G401.6 (cell line): ENCODE data around the gene CCNE1.
A peak's percentile ranks its signal among the peaks of the same experiment; 100 is the strongest.

Experiments
- FAIRE-seq: peaks from 2 replicates; lab custom pipeline; 2012; peaks lifted over from hg19 to GRCh38; lab: Jason Lieb, UNC

Gene CCNE1

GRCh38 chr19:29811125-29812079, at the start of gene CCNE1:
TSS of gene CCNE1 (plus strand) at chr19:29811991. CDS start at chr19:29812556, 565 bp downstream.
- no peak for FAIRE-seq

DNA sequence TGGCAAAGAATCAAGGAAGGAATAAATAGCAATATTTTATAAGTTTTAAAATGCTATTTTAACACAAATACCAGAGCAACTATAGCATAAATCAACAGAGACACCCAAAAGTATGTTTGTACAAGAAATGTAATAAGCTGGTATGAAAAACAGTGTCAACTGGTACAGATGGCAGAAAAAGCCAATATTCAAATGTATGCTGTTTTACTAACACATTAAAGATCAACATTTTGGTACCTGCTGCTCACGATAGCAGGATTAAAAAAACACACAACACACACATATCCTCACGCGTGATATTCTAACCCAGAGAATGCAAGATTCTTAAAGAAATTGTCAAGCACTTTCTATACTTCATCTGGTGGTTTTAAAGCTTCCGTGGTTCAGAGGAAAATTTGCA, 48.6 kb upstream of the CCNE1 start:
- no peak for FAIRE-seq

GRCh38 chr19:29764361-29764760, 47.4 kb upstream of the CCNE1 start:
- FAIRE-seq = no peak

DNA sequence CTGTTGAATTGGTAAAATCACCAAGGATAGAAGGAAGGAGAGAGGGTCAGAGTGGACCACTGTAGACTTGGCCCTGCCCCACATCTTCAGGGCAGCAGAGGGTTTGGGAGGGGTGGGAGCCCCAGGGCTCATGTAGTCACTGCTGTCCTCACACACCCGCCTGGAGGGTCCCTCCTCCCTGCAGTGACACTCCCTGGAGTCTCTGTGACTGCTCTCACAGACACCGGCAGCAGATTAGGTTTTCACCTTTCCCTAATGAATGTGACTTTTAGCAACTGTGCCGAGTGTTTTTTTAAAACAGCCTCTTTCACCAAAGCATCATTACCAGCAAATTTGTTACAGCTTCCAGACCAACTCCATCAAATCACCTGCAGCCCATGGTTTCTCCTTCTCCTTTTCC, 45.7 kb upstream of the CCNE1 start:
- no peak for FAIRE-seq

DNA sequence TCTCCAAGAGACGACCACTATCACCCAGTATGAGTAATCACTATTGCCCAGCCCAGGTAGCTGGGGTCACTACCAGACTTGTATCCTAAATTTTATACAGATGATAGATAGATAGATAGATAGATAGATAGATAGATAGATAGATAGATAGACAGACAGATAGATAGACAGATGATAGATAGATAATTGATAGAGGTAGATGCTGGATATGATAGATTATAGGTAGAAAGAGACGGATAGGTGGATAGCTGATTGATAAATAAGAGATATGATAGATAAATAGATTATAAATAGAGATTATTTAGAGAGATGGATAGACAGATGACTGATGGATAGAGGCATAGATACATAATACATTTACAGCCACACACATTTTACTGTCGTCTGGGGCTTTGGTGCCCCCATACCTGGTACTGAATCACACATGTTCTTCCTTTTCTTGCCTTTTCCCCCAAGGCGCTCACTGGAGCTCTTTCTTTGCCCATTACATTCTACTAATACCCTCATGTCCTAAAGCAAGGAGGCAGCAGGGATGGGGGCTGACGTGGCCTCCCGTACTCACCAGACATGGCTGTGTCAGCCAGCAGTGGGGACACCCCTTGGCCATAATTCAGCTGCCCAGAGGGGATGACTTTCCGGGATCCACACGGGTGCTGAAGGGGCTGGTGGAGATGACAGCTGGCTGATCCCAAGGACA, 44.6 kb upstream of the CCNE1 start:
- no peak for FAIRE-seq

DNA sequence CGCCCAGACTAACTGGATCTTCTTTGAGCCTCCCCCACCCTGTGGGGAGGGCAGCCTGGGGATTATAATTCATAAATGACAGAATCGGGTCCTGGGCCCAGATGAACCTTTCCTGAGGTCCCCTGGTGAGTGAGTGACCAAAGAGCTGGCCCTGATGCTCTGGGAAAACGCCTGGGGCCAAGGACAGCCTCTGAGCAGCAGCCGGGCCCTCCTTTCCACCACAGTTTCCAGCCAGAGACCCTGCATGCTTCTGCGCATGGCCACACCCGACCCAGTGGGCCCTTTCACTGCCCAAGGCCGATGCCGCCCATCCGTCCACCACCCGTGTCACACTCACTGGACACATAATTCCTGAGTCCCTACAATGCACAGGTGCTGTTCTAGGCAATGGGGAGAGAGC, 43.6 kb upstream of the CCNE1 start:
- no peak for FAIRE-seq

GRCh38 chr19:29769997-29770396, 41.8 kb upstream of the CCNE1 start:
- FAIRE-seq = no peak

DNA sequence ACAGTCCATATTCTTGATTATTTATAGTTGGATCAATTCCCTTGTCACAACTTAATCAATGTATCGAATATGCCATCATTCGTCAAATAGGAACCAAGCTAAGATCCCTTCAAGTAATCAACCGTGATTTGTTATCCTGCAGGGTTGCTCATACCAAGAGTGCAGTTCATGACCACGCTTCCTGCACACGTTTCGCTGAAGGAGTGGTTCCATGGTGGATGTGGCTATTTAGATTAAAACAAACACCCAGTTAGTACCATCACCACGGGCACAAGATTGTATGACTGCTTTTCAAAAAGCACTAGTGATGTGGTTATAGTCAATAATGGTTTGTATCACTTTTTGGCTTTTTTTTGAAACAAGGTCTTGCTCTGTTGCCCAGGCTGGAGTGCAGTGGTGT, 41.1 kb upstream of the CCNE1 start:
- FAIRE-seq = no peak

- peak; percentile 60 for FAIRE-seq
Observed at GRCh38 chr19:29771708-29772414, 39.9 kb upstream of the CCNE1 start.

DNA sequence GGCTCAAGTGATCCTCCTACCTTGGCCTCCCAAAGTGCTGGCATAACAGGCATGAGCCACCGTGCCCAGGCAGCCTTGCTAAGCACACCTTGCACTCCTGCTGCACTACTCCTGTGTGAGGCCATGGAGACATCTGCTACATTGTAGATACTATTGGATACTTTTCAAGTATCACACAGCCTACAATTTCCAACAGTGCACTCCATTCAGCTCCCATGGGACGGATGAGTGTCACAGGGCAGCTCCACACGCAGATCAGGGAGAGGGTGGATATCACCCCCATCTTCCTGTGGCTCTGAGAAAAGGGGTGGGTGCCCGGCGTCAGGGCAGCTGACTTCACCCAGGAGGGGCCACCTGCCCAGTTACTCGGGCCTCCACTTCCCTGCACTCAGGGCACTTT, 39.1 kb upstream of the CCNE1 start:
- no peak for FAIRE-seq

GRCh38 chr19:29773141-29773540, 38.6 kb upstream of the CCNE1 start:
- FAIRE-seq = no peak

- FAIRE-seq = no peak
Observed at GRCh38 chr19:29774126-29774525, 37.7 kb upstream of the CCNE1 start.

DNA sequence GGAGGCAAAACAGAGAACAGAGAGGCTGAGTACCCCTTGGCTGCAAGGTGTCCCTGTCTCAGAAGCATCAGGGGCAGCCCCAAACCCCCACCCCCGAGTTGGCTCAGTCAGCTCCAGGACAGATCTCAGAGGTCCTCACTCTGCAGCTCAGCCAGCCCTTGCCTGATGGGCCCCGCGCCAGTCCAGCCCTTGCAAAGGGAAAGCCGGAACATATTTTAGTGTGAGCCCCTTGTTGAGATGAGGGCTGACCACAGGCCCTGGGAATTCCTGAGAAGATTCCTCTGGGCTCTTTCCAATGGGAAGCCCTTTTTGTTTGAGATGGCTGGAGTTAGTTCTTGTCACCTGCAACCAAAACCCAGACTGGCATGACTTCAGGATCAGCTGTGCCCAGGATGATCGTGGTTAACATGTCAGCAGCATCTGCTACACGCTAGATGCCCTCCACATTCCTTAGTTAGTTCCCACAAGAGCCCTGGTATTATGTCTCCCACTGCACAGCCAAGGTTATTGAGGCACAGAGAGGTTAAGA, 33.9 kb upstream of the CCNE1 start:
- no peak for FAIRE-seq

DNA sequence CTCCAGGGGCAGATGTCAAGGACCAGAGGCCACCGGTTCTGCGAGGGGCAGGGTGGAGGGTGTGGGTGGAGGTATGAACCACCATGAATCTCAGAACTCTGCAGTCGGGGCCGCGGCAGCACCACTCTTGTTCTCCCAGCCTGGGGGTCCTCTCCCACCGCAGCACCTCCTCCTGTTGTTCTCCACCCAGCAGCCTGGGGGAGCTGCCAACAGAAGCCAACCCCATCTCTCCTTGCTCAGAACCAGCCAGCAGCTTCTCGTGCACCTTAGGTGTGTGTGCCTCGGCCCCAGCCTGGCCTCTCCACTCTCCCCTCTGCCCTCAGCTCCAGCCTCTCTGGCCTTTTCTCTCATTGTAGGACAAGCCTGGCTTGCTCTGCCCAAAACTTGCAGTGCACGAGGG, 31.9 kb upstream of the CCNE1 start:
- FAIRE-seq = no peak

DNA sequence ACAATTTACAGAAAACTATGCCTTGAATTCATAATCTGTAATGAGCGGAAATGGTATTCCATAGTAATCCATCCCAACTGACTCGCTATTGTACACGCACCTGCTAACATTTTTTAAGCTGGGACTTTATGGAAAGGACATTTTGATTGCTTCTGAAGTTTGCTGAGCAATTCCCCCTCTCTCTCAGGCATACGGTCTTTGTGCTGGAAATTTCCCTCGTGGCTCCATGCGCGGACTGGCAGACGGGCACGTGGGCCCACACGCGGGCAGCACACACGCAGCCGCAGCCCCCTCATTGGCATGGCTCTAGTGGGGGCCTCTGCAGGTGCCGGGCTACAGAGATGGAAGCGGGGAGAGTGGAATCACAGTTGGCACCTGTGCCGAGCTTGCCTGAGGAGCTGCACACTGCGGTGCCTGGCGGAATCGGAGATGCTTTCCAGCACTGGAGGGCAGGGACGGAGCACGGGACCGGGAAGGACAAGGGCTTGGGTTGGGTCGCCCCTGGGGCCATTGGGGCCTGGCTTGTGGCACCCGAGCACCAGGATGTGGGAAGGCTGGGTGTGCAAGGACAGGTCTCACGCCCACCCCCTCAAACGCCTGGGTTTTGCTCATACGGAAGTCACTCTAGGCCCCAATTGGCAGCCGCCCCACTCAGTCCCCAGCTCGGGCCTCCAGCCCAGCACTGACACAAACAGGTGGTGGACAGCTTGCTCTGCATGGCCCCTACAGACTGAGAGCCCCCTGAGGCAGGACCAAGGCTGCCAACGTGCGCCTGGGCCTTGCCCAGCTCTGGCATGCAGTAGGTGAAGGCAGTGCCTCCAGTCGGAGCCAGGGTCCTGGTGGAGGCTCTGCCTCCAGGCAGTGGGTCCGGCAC, 30.2 kb upstream of the CCNE1 start:
- FAIRE-seq = no peak

GRCh38 chr19:29782260-29782580, 29.6 kb upstream of the CCNE1 start:
- no peak for FAIRE-seq

GRCh38 chr19:29783627-29784190, 28.1 kb upstream of the CCNE1 start:
- no peak for FAIRE-seq

- FAIRE-seq = no peak
Observed at GRCh38 chr19:29784598-29785223, 27.1 kb upstream of the CCNE1 start.

GRCh38 chr19:29785360-29785759, 26.4 kb upstream of the CCNE1 start:
- FAIRE-seq = no peak

GRCh38 chr19:29785955-29786589, 25.7 kb upstream of the CCNE1 start:
- no peak for FAIRE-seq
